Activated gamma-delta T cell treated with Interleukin-2 at 50 U/mL for 16 hours (primary cell): Measurements from ENCODE around the gene LTA4H.

Experiments used
- DNase-seq: peaks from one replicate; pipeline ENCODE4 v3.0.0-alpha.2; 2020

Gene LTA4H

GRCh38 chr12:95953000-95953399 lies 82.4 kb downstream of the LTA4H start:
- no peak for DNase-seq

- DNase-seq = no peak
These were observed 83.9 kb downstream of the LTA4H start for GRCh38 chr12:95951515-95951914.
